ENCODE results near the gene ZNF148.

ZNF148 gene

GRCh38 chr3:125375950-125376679 is 990 bp upstream of the ZNF148 start:
- no peak for DNase-seq

DNA sequence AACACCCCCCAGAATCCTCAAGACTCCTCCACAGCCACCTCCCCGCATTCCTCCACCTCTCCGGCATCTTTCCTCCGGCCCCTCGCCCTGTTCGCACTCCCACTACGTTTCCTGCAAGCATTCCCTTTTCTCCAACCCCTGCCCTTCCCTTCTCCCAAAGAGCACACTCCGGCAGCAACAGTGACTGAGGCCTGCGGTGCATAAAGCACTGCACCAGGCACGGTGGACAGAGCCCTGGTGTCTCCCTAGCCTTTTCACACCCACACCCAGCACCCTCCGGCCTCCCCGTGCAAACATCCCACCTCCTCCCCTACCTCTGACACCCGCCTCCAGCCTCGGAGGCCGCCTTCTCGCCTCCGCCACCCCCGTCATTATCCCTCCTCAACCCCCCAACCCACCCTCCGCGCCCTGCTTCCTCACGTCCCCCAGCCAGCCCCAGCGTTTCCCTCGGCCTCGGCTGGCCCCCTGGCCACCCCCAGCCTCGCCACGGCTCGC is 577 bp downstream of the ZNF148 start:
- Histone ChIP-seq H3K4me3 (peak overlapping the region; percentile 87 to 92), H3K36me3 (no peaks in the 10 kb centered on the region), H3K9me3 (no peaks in the 10 kb centered on the region), H3K4me1 (peaks cover 0 to 38% (median 24%) of the 10 kb centered on the region in 4 donors), H3K27me3 (no peaks in the 10 kb centered on the region), H3K27ac (peak overlapping the region; percentile 90 to 95)
- no peak for TF ChIP-seq CTCF (IDR thresholded peaks at IDR 0.05)
- intact Hi-C loops (cut with DNase I; ENCODE audit: low total_unique reads): loop anchor here (10.0 kb wide), 1 partner anchor 330 kb away; no protein-coding TSS in a partner anchor
- DNase-seq: peak; percentile 23 to 68

More at GRCh38 chr3:125375950-125376679, 990 bp upstream of the ZNF148 start:
- intact Hi-C loops (cut with DNase I; ENCODE audit: low total_unique reads): loop anchor here (10.0 kb wide), 1 partner anchor 331 kb away; no protein-coding TSS in a partner anchor
- Histone ChIP-seq H3K36me3 (no peaks in the 10 kb centered on the region), H3K9me3 (no peaks in the 10 kb centered on the region), H3K4me1 (peaks cover 0 to 31% (median 23%) of the 10 kb centered on the region in 4 donors), H3K27ac (peak overlapping the region; percentile 90 to 95), H3K4me3 (peak overlapping the region; percentile 87 to 92), H3K27me3 (no peaks in the 10 kb centered on the region)
- TF ChIP-seq CTCF (IDR thresholded peaks at IDR 0.05): no peak

DNA sequence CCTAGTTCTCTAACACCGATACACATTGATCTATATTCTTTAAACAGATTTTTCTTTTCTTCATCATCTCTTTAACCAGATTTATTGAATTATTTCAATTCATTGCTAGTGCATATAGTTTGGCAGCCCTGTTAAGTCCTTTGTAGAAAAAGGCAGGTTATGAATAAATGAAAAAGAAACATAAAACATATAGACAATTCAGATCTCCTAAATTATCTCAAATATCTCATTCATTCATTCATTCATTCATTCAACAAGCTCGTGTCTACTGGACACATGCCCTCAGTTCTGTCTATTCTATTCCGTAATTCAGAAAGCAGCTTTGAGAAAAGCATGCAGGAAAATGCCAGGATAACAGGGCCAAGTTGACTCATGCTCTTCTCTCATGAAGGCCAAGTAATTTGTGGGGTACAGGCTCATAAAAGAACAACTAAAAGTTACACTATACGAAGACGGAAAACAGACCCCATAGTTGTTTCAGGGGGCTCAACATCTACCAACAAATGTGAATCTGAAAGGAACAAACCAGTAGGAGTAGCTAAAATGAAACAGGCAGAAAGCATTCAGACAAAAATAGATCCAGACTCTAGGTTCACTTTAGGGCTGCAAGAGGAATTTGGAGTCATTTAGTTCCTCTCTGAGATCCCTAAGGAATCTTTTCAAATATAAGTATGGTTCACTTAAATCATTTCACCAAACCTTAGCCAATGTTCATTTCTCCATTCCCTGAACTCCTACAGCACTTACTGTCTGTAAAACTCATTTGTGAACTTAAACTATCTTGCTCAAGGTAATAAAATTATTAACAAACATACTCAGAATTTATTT is 7.5 kb downstream of the ZNF148 start:
- Histone ChIP-seq H3K4me1 (peaks cover 0 to 53% (median 11%) of the 10 kb centered on the region in 4 donors), H3K27me3 (no peaks in the 10 kb centered on the region), H3K9me3 (no peaks in the 10 kb centered on the region), H3K36me3 (no peaks in the 10 kb centered on the region), H3K4me3 (no peak overlapping the region), H3K27ac (peak overlapping the region; percentile 10 to 53)
- intact Hi-C loops (cut with DNase I; ENCODE audit: low total_unique reads): no loop called here
- TF ChIP-seq CTCF (IDR thresholded peaks at IDR 0.05): no peak
- no peak for DNase-seq

DNA sequence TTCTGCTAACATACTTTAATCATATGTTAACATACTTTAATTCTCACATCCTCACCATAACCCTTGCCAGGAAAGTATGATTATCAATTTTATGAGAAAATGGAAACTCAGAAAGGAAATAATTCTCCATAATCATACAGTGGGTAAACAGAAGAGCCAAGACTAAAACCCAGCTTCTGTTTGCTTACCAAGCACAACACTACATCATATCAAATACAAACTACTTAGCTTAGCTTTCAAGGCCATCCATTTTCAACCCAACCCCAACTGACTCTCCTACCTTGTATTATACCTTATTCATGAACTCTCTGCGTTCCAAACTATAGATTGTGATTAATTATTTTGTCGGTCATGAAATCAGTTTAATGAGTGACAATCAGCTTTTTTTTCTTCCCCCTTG is 9.0 kb downstream of the ZNF148 start:
- no peak for TF ChIP-seq CTCF (IDR thresholded peaks at IDR 0.05)
- H3K4me3 ChIP-seq: no peak overlapping the region
- intact Hi-C loops (cut with DNase I; ENCODE audit: low total_unique reads): no loop called here
- peaks cover 0 to 47% (median 8%) of the 10 kb centered on the region in 4 donors for H3K4me1 ChIP-seq
- H3K36me3 ChIP-seq: no peaks in the 10 kb centered on the region
- no peaks in the 10 kb centered on the region for H3K9me3 ChIP-seq
- no peak overlapping the region for H3K27ac ChIP-seq
- no peaks in the 10 kb centered on the region for H3K27me3 ChIP-seq
- no peak for DNase-seq

DNA sequence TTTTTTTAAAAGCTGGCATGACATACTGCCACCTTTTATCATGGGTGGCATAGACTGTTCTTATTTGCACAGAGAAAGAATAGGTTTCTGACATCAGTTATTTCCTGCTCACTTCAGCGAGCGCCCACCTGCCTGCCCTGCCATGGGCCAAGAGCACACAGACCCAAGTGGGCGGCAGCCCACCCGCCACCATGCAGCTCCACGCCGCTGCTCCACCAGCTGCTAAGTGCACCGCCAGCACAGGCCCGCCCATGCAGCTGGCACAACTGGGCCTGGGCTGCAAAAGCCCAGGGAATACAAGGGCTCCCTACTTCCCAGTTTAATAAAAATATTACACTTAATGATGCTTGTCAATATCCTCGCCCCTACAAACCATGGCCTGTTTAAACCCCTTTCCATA is 15.4 kb downstream of the ZNF148 start:
- intact Hi-C loops (cut with DNase I; ENCODE audit: low total_unique reads): no loop called here
- DNase-seq: no peak
- Histone ChIP-seq H3K27ac (no peak overlapping the region), H3K4me1 (peaks cover 0 to 36% (median 20%) of the 10 kb centered on the region in 4 donors), H3K36me3 (no peaks in the 10 kb centered on the region), H3K9me3 (no peaks in the 10 kb centered on the region), H3K27me3 (no peaks in the 10 kb centered on the region), H3K4me3 (no peak overlapping the region)
- TF ChIP-seq CTCF (IDR thresholded peaks at IDR 0.05): no peak

Measured in tibial artery (tissue), 4 donors.